HEK293 (cell line): ENCODE results near the gene NFIX.

Source experiments
- CTCF ChIA-PET: fragments of 350-600 bp; formaldehyde crosslinking; extraction: SDS; loops from one replicate; lab custom pipeline; 2021; ENCODE audit warnings: antibody characterized with exemption; lab: Yijun Ruan, JAX
- POLR2A ChIA-PET: fragments of 300-600 bp; formaldehyde crosslinking; extraction: SDS; loops from one replicate; lab custom pipeline; 2020; ENCODE audit warnings: antibody characterized with exemption, inconsistent platforms; lab: Yijun Ruan, JAX
- H3K27ac ChIP-seq: fragments of 200-500 bp; sonication (Bioruptor generic); 2 replicates; pipeline ENCODE4 v1.5.1; 2014; ENCODE audit warnings: low read depth, low read length, control low read depth, inconsistent platforms; ENCODE audit errors: extremely low read depth
- H3K36me3 ChIP-seq, 2 experiments: fragments of 200-500 bp in 1 of 2; sonication (Bioruptor generic) in 1 of 2; 1 replicate in 1 of 2; 2 replicates in 1 of 2; pipeline ENCODE4 v1.5.1; 2014 to 2017; ENCODE audit warnings: inconsistent platforms in 2 of 2, low read length in 2 of 2; ENCODE audit not compliant: control insufficient read depth in 2 of 2, insufficient read depth in 1 of 2
- H3K4me1 ChIP-seq: fragments of 200-500 bp; sonication (Bioruptor generic); 2 replicates; pipeline ENCODE4 v1.5.1; 2014; ENCODE audit warnings: mild to moderate bottlenecking, low read length, inconsistent platforms; ENCODE audit not compliant: control insufficient read depth, insufficient read depth
- H3K4me3 ChIP-seq: 2 replicates; pipeline ENCODE4 v1.5.1; 2011; ENCODE audit warnings: low read depth, mild to moderate bottlenecking, control low read depth, low read length, moderate library complexity
- H3K9me3 ChIP-seq: fragments of 200-500 bp; sonication (Bioruptor generic); 2 replicates; pipeline ENCODE4 v1.5.1; 2014; ENCODE audit warnings: low read depth, low read length, inconsistent platforms; ENCODE audit not compliant: control insufficient read depth, insufficient read depth
- EGR2 ChIP-seq: fragments of 450-650 bp; formaldehyde crosslinking; IDR thresholded peaks from 2 replicates; pipeline ENCODE4 v1.5.1; 2016; ENCODE audit warnings: low read depth, missing biosample characterization, missing genetic modification characterization
- GLIS2 ChIP-seq: fragments of 450-650 bp; formaldehyde crosslinking; IDR thresholded peaks from 2 replicates; pipeline ENCODE4 v1.5.1; 2016; ENCODE audit warnings: missing biosample characterization, missing genetic modification characterization
- KLF1 ChIP-seq: fragments of 450-650 bp; formaldehyde crosslinking; IDR thresholded peaks from 2 replicates; pipeline ENCODE4 v1.5.1; 2016; ENCODE audit warnings: missing biosample characterization, missing genetic modification characterization
- KLF10 ChIP-seq: fragments of 450-650 bp; IDR thresholded peaks from 2 replicates; pipeline ENCODE4 v1.5.1; 2018; ENCODE audit warnings: missing biosample characterization, mild to moderate bottlenecking, missing genetic modification characterization
- PRDM2 ChIP-seq: fragments of 450-650 bp; formaldehyde crosslinking; IDR thresholded peaks from 2 replicates; pipeline ENCODE4 v1.5.1; 2016; ENCODE audit warnings: missing biosample characterization, missing genetic modification characterization, borderline replicate concordance
- RBAK ChIP-seq: fragments of 450-650 bp; formaldehyde crosslinking; IDR thresholded peaks from 2 replicates; pipeline ENCODE4 v1.5.1; 2016; ENCODE audit warnings: missing biosample characterization, missing genetic modification characterization
- WT1 ChIP-seq: fragments of 450-650 bp; formaldehyde crosslinking; IDR thresholded peaks from 2 replicates; pipeline ENCODE4 v1.5.1; 2016; ENCODE audit warnings: missing biosample characterization, missing genetic modification characterization
- ZBTB1 ChIP-seq: fragments of 450-650 bp; formaldehyde crosslinking; IDR thresholded peaks from 2 replicates; pipeline ENCODE4 v1.5.1; 2016; ENCODE audit warnings: missing biosample characterization, missing genetic modification characterization
- ZFHX2 ChIP-seq: fragments of 450-650 bp; formaldehyde crosslinking; conservative IDR thresholded peaks from 2 replicates; pipeline ENCODE4 v1.5.1; 2016; ENCODE audit warnings: missing biosample characterization, missing genetic modification characterization
- ZFP3 ChIP-seq: fragments of 450-650 bp; formaldehyde crosslinking; IDR thresholded peaks from 2 replicates; pipeline ENCODE4 v1.5.1; 2016; ENCODE audit warnings: low read depth, missing biosample characterization, missing genetic modification characterization
- ZFP37 ChIP-seq: fragments of 450-650 bp; formaldehyde crosslinking; IDR thresholded peaks from 2 replicates; pipeline ENCODE4 v1.5.1; 2016; ENCODE audit warnings: missing biosample characterization, missing genetic modification characterization
- ZFP69B ChIP-seq: fragments of 450-650 bp; formaldehyde crosslinking; IDR thresholded peaks from 2 replicates; pipeline ENCODE4 v1.5.1; 2016; ENCODE audit warnings: missing biosample characterization, missing genetic modification characterization
- ZNF10 ChIP-seq: fragments of 450-650 bp; formaldehyde crosslinking; IDR thresholded peaks from 2 replicates; pipeline ENCODE4 v1.5.1; 2017; ENCODE audit warnings: missing biosample characterization, missing genetic modification characterization
- ZNF132 ChIP-seq: fragments of 450-650 bp; formaldehyde crosslinking; IDR thresholded peaks from 2 replicates; pipeline ENCODE4 v1.5.1; 2017; ENCODE audit warnings: missing biosample characterization, missing genetic modification characterization, borderline replicate concordance
- ZNF155 ChIP-seq: fragments of 450-650 bp; formaldehyde crosslinking; IDR thresholded peaks from 2 replicates; pipeline ENCODE4 v1.5.1; 2016; ENCODE audit warnings: missing biosample characterization, missing genetic modification characterization
- ZNF175 ChIP-seq: fragments of 450-650 bp; formaldehyde crosslinking; IDR thresholded peaks from 2 replicates; pipeline ENCODE4 v1.5.1; 2016; ENCODE audit warnings: missing biosample characterization, missing genetic modification characterization
- ZNF24 ChIP-seq: fragments of 450-650 bp; formaldehyde crosslinking; IDR thresholded peaks from 2 replicates; pipeline ENCODE4 v1.5.1; 2016; ENCODE audit warnings: missing biosample characterization, missing genetic modification characterization
- ZNF354C ChIP-seq: fragments of 450-650 bp; formaldehyde crosslinking; IDR thresholded peaks from 2 replicates; pipeline ENCODE4 v1.5.1; 2016; ENCODE audit warnings: missing biosample characterization, missing genetic modification characterization, low read depth, borderline replicate concordance
- ZNF394 ChIP-seq: fragments of 450-650 bp; formaldehyde crosslinking; IDR thresholded peaks from 2 replicates; pipeline ENCODE4 v1.5.1; 2016; ENCODE audit warnings: missing biosample characterization, missing genetic modification characterization, mild to moderate bottlenecking, moderate library complexity, borderline replicate concordance
- ZNF398 ChIP-seq: fragments of 450-650 bp; formaldehyde crosslinking; IDR thresholded peaks from 2 replicates; pipeline ENCODE4 v1.5.1; 2017; ENCODE audit warnings: missing biosample characterization, missing genetic modification characterization
- ZNF473 ChIP-seq: fragments of 450-650 bp; formaldehyde crosslinking; IDR thresholded peaks from 2 replicates; pipeline ENCODE4 v1.5.1; 2017; ENCODE audit warnings: missing biosample characterization, missing genetic modification characterization
- ZNF488 ChIP-seq: fragments of 450-650 bp; formaldehyde crosslinking; IDR thresholded peaks from 2 replicates; pipeline ENCODE4 v1.5.1; 2016; ENCODE audit warnings: missing biosample characterization, missing genetic modification characterization
- ZNF529 ChIP-seq: fragments of 450-650 bp; formaldehyde crosslinking; IDR thresholded peaks from 2 replicates; pipeline ENCODE4 v1.5.1; 2017; ENCODE audit warnings: missing genetic modification characterization, missing biosample characterization; ENCODE audit not compliant: insufficient replicate concordance
- ZNF560 ChIP-seq: fragments of 450-650 bp; formaldehyde crosslinking; IDR thresholded peaks from 2 replicates; pipeline ENCODE4 v1.5.1; 2017; ENCODE audit warnings: missing biosample characterization, missing genetic modification characterization, borderline replicate concordance
- ZNF585B ChIP-seq: fragments of 450-650 bp; formaldehyde crosslinking; IDR thresholded peaks from 2 replicates; pipeline ENCODE4 v1.5.1; 2016; ENCODE audit warnings: missing biosample characterization, missing genetic modification characterization
- ZNF621 ChIP-seq: fragments of 450-650 bp; formaldehyde crosslinking; IDR thresholded peaks from 2 replicates; pipeline ENCODE4 v1.5.1; 2017; ENCODE audit warnings: missing biosample characterization, missing genetic modification characterization
- ZNF654 ChIP-seq: fragments of 450-650 bp; formaldehyde crosslinking; IDR thresholded peaks from 2 replicates; pipeline ENCODE4 v1.5.1; 2016; ENCODE audit warnings: low read depth, missing biosample characterization, missing genetic modification characterization
- ZNF707 ChIP-seq: fragments of 450-650 bp; formaldehyde crosslinking; IDR thresholded peaks from 2 replicates; pipeline ENCODE4 v1.5.1; 2016; ENCODE audit warnings: missing biosample characterization, missing genetic modification characterization
- ZNF747 ChIP-seq: fragments of 450-650 bp; formaldehyde crosslinking; IDR thresholded peaks from 2 replicates; pipeline ENCODE4 v1.5.1; 2016; ENCODE audit warnings: missing biosample characterization, missing genetic modification characterization
- ZNF843 ChIP-seq: fragments of 450-650 bp; formaldehyde crosslinking; IDR thresholded peaks from 2 replicates; pipeline ENCODE4 v1.5.1; 2016; ENCODE audit warnings: missing biosample characterization, missing genetic modification characterization

The NFIX gene

GRCh38 chr19:12984143-12984627, 11.1 kb upstream of the NFIX start:
- no peaks in the 10 kb centered on the region for H3K36me3 ChIP-seq
- CTCF ChIA-PET: interaction anchor here (0.5 to 13.3 kb wide), 11 partner anchors 14 to 292 kb away, joined by 3 to 274 read pairs (median 3); no protein-coding TSS in a partner anchor
- no peaks in the 10 kb centered on the region for H3K4me1 ChIP-seq
- POLR2A ChIA-PET: no interaction called here
- no peak overlapping the region for H3K4me3 ChIP-seq
- H3K9me3 ChIP-seq: no peaks in the 10 kb centered on the region
- H3K27ac ChIP-seq: no peak overlapping the region
- TF ChIP-seq ZNF155 (tag by site-specific recombination): 0 out of 2 replicates have a peak, but pooled peaks have one; percentile 10
- TF ChIP-seq ZNF707 (tag by site-specific recombination): peak; percentile 37
- TF ChIP-seq ZNF24 (tag by site-specific recombination): no peak
- no peak for TF ChIP-seq ZNF10 (tag by site-specific recombination)
- peak; percentile 22; the same call in 1 of the 2 replicates for TF ChIP-seq KLF1 (tag by site-specific recombination)
- TF ChIP-seq ZFP3 (tag by site-specific recombination): peak; percentile 13; the same call in 1 of the 2 replicates
- no peak for TF ChIP-seq ZNF585B (tag by site-specific recombination)
- peak; percentile 81; the same call in 1 of the 2 replicates for TF ChIP-seq ZNF621 (tag by site-specific recombination)
- TF ChIP-seq PRDM2: 0 out of 2 replicates have a peak, but pooled peaks have one; percentile 1
- TF ChIP-seq ZNF747 (tag by site-specific recombination): 0 out of 2 replicates have a peak, but pooled peaks have one; percentile 11
- 0 out of 2 replicates have a peak, but pooled peaks have one; percentile 8 for TF ChIP-seq ZNF488 (tag by site-specific recombination)
- TF ChIP-seq ZBTB1 (tag by site-specific recombination): no peak
- no peak for TF ChIP-seq RBAK
- TF ChIP-seq KLF10: no peak
- no peak for TF ChIP-seq EGR2 (tag by site-specific recombination)
- TF ChIP-seq ZNF132 (tag by site-specific recombination): no peak
- TF ChIP-seq GLIS2 (tag by site-specific recombination): no peak
- no peak for TF ChIP-seq ZNF654 (tag by site-specific recombination)
- no peak for TF ChIP-seq ZFHX2 (tag by site-specific recombination)
- TF ChIP-seq WT1: no peak
- TF ChIP-seq ZNF175 (tag by site-specific recombination): peak; percentile 38; the same call in 1 of the 2 replicates
- TF ChIP-seq ZNF560 (tag by site-specific recombination): 0 out of 2 replicates have a peak, but pooled peaks have one; percentile 3
- TF ChIP-seq ZNF354C (tag by site-specific recombination): no peak
- no peak for TF ChIP-seq ZFP37 (tag by site-specific recombination)
- TF ChIP-seq ZNF398 (tag by site-specific recombination): 0 out of 2 replicates have a peak, but pooled peaks have one; percentile 23
- TF ChIP-seq ZNF394 (tag by site-specific recombination): no peak
- no peak for TF ChIP-seq ZNF843 (tag by site-specific recombination)
- no peak for TF ChIP-seq ZNF529 (tag by site-specific recombination)
- TF ChIP-seq ZFP69B (tag by site-specific recombination): no peak
- 0 out of 2 replicates have a peak, but pooled peaks have one; percentile 64 for TF ChIP-seq ZNF473 (tag by site-specific recombination)
